ENCODE data around the gene ATP8A2.

Gene ATP8A2

GRCh38 chr13:25761041-25761440, 389.3 kb downstream of the ATP8A2 start:
- no peaks in the 10 kb centered on the region for H3K36me3 ChIP-seq (ENCODE audit: control insufficient read depth in 2 of 2, insufficient read depth in 2 of 2, low read length in 2 of 2)
- H3K9ac ChIP-seq (ENCODE audit: low read length in 2 of 2): no peak overlapping the region
- H3K9me3 ChIP-seq (ENCODE audit: control insufficient read depth in 2 of 2, low read length in 2 of 2): no peaks in the 10 kb centered on the region
- no peaks in the 10 kb centered on the region for H3K4me1 ChIP-seq (ENCODE audit: control insufficient read depth, insufficient read depth, low read length)
- no peak overlapping the region for H3K27ac ChIP-seq (ENCODE audit: low read length)
- no peaks in the 10 kb centered on the region for H3K27me3 ChIP-seq (ENCODE audit: control insufficient read depth in 1 of 2, insufficient read depth in 2 of 2, low read length in 2 of 2)
- no peak overlapping the region for H3K4me3 ChIP-seq (ENCODE audit: low read length in 2 of 2)

- Histone ChIP-seq H3K36me3 (ENCODE audit: control insufficient read depth in 2 of 2, insufficient read depth in 2 of 2, low read length in 2 of 2) (no peaks in the 10 kb centered on the region), H3K9ac (ENCODE audit: low read length in 2 of 2) (no peak overlapping the region), H3K27me3 (ENCODE audit: control insufficient read depth in 1 of 2, insufficient read depth in 2 of 2, low read length in 2 of 2) (no peaks in the 10 kb centered on the region), H3K4me3 (ENCODE audit: low read length in 2 of 2) (no peak overlapping the region), H3K9me3 (ENCODE audit: control insufficient read depth in 2 of 2, low read length in 2 of 2) (no peaks in the 10 kb centered on the region), H3K4me1 (ENCODE audit: control insufficient read depth, insufficient read depth, low read length) (no peaks in the 10 kb centered on the region), H3K27ac (ENCODE audit: low read length) (no peak overlapping the region)
Observed at GRCh38 chr13:25762281-25762680, 390.5 kb downstream of the ATP8A2 start.

GRCh38 chr13:25762795-25763377, 391.1 kb downstream of the ATP8A2 start:
- Histone ChIP-seq H3K36me3 (ENCODE audit: control insufficient read depth in 2 of 2, insufficient read depth in 2 of 2, low read length in 2 of 2) (no peaks in the 10 kb centered on the region), H3K4me3 (ENCODE audit: low read length in 2 of 2) (no peak overlapping the region), H3K27me3 (ENCODE audit: control insufficient read depth in 1 of 2, insufficient read depth in 2 of 2, low read length in 2 of 2) (no peaks in the 10 kb centered on the region), H3K9me3 (ENCODE audit: control insufficient read depth in 2 of 2, low read length in 2 of 2) (no peaks in the 10 kb centered on the region), H3K9ac (ENCODE audit: low read length in 2 of 2) (no peak overlapping the region), H3K27ac (ENCODE audit: low read length) (no peak overlapping the region), H3K4me1 (ENCODE audit: control insufficient read depth, insufficient read depth, low read length) (no peaks in the 10 kb centered on the region)

GRCh38 chr13:25764378-25764777, 392.6 kb downstream of the ATP8A2 start:
- H3K27me3 ChIP-seq (ENCODE audit: control insufficient read depth in 1 of 2, insufficient read depth in 2 of 2, low read length in 2 of 2): no peaks in the 10 kb centered on the region
- no peak overlapping the region for H3K9ac ChIP-seq (ENCODE audit: low read length in 2 of 2)
- H3K4me1 ChIP-seq (ENCODE audit: control insufficient read depth, insufficient read depth, low read length): no peaks in the 10 kb centered on the region
- H3K27ac ChIP-seq (ENCODE audit: low read length): no peak overlapping the region
- no peaks in the 10 kb centered on the region for H3K36me3 ChIP-seq (ENCODE audit: control insufficient read depth in 2 of 2, insufficient read depth in 2 of 2, low read length in 2 of 2)
- no peak overlapping the region for H3K4me3 ChIP-seq (ENCODE audit: low read length in 2 of 2)
- H3K9me3 ChIP-seq (ENCODE audit: control insufficient read depth in 2 of 2, low read length in 2 of 2): no peaks in the 10 kb centered on the region

GRCh38 chr13:25765266-25765665, 393.5 kb downstream of the ATP8A2 start:
- no peaks in the 10 kb centered on the region for H3K9me3 ChIP-seq (ENCODE audit: control insufficient read depth in 2 of 2, low read length in 2 of 2)
- H3K4me3 ChIP-seq (ENCODE audit: low read length in 2 of 2): no peak overlapping the region
- no peaks in the 10 kb centered on the region for H3K36me3 ChIP-seq (ENCODE audit: control insufficient read depth in 2 of 2, insufficient read depth in 2 of 2, low read length in 2 of 2)
- no peaks in the 10 kb centered on the region for H3K27me3 ChIP-seq (ENCODE audit: control insufficient read depth in 1 of 2, insufficient read depth in 2 of 2, low read length in 2 of 2)
- H3K27ac ChIP-seq (ENCODE audit: low read length): no peak overlapping the region
- no peak overlapping the region for H3K9ac ChIP-seq (ENCODE audit: low read length in 2 of 2)
- H3K4me1 ChIP-seq (ENCODE audit: control insufficient read depth, insufficient read depth, low read length): no peaks in the 10 kb centered on the region

GRCh38 chr13:25766576-25766975, 394.8 kb downstream of the ATP8A2 start:
- Histone ChIP-seq H3K4me3 (ENCODE audit: low read length in 2 of 2) (no peak overlapping the region), H3K27me3 (ENCODE audit: control insufficient read depth in 1 of 2, insufficient read depth in 2 of 2, low read length in 2 of 2) (no peaks in the 10 kb centered on the region), H3K4me1 (ENCODE audit: control insufficient read depth, insufficient read depth, low read length) (no peaks in the 10 kb centered on the region), H3K9ac (ENCODE audit: low read length in 2 of 2) (no peak overlapping the region), H3K27ac (ENCODE audit: low read length) (no peak overlapping the region), H3K9me3 (ENCODE audit: control insufficient read depth in 2 of 2, low read length in 2 of 2) (no peaks in the 10 kb centered on the region), H3K36me3 (ENCODE audit: control insufficient read depth in 2 of 2, insufficient read depth in 2 of 2, low read length in 2 of 2) (no peaks in the 10 kb centered on the region)

GRCh38 chr13:25766991-25767390, 395.2 kb downstream of the ATP8A2 start:
- Histone ChIP-seq H3K27ac (ENCODE audit: low read length) (no peak overlapping the region), H3K9me3 (ENCODE audit: control insufficient read depth in 2 of 2, low read length in 2 of 2) (no peaks in the 10 kb centered on the region), H3K4me3 (ENCODE audit: low read length in 2 of 2) (no peak overlapping the region), H3K4me1 (ENCODE audit: control insufficient read depth, insufficient read depth, low read length) (no peaks in the 10 kb centered on the region), H3K27me3 (ENCODE audit: control insufficient read depth in 1 of 2, insufficient read depth in 2 of 2, low read length in 2 of 2) (no peaks in the 10 kb centered on the region), H3K9ac (ENCODE audit: low read length in 2 of 2) (no peak overlapping the region), H3K36me3 (ENCODE audit: control insufficient read depth in 2 of 2, insufficient read depth in 2 of 2, low read length in 2 of 2) (no peaks in the 10 kb centered on the region)

- no peak overlapping the region for H3K4me3 ChIP-seq (ENCODE audit: low read length in 2 of 2)
- H3K36me3 ChIP-seq (ENCODE audit: control insufficient read depth in 2 of 2, insufficient read depth in 2 of 2, low read length in 2 of 2): no peaks in the 10 kb centered on the region
- H3K4me1 ChIP-seq (ENCODE audit: control insufficient read depth, insufficient read depth, low read length): no peaks in the 10 kb centered on the region
- no peak overlapping the region for H3K9ac ChIP-seq (ENCODE audit: low read length in 2 of 2)
- no peak overlapping the region for H3K27ac ChIP-seq (ENCODE audit: low read length)
- peaks cover 0 to 4% of the 10 kb centered on the region in 2 donors for H3K27me3 ChIP-seq (ENCODE audit: control insufficient read depth in 1 of 2, insufficient read depth in 2 of 2, low read length in 2 of 2)
- no peaks in the 10 kb centered on the region for H3K9me3 ChIP-seq (ENCODE audit: control insufficient read depth in 2 of 2, low read length in 2 of 2)
Observed at GRCh38 chr13:25768376-25768775, 396.6 kb downstream of the ATP8A2 start.

GRCh38 chr13:25768838-25769237, 397.1 kb downstream of the ATP8A2 start:
- H3K27me3 ChIP-seq (ENCODE audit: control insufficient read depth in 1 of 2, insufficient read depth in 2 of 2, low read length in 2 of 2): peaks cover 0 to 4% of the 10 kb centered on the region in 2 donors
- no peak overlapping the region for H3K4me3 ChIP-seq (ENCODE audit: low read length in 2 of 2)
- no peaks in the 10 kb centered on the region for H3K36me3 ChIP-seq (ENCODE audit: control insufficient read depth in 2 of 2, insufficient read depth in 2 of 2, low read length in 2 of 2)
- no peaks in the 10 kb centered on the region for H3K4me1 ChIP-seq (ENCODE audit: control insufficient read depth, insufficient read depth, low read length)
- no peak overlapping the region for H3K27ac ChIP-seq (ENCODE audit: low read length)
- no peaks in the 10 kb centered on the region for H3K9me3 ChIP-seq (ENCODE audit: control insufficient read depth in 2 of 2, low read length in 2 of 2)
- no peak overlapping the region for H3K9ac ChIP-seq (ENCODE audit: low read length in 2 of 2)

GRCh38 chr13:25770601-25771000, 398.8 kb downstream of the ATP8A2 start:
- H3K9ac ChIP-seq (ENCODE audit: low read length in 2 of 2): no peak overlapping the region
- no peak overlapping the region for H3K27ac ChIP-seq (ENCODE audit: low read length)
- no peaks in the 10 kb centered on the region for H3K36me3 ChIP-seq (ENCODE audit: control insufficient read depth in 2 of 2, insufficient read depth in 2 of 2, low read length in 2 of 2)
- no peak overlapping the region for H3K4me3 ChIP-seq (ENCODE audit: low read length in 2 of 2)
- no peaks in the 10 kb centered on the region for H3K4me1 ChIP-seq (ENCODE audit: control insufficient read depth, insufficient read depth, low read length)
- no peaks in the 10 kb centered on the region for H3K9me3 ChIP-seq (ENCODE audit: control insufficient read depth in 2 of 2, low read length in 2 of 2)
- peaks cover 0 to 4% of the 10 kb centered on the region in 2 donors for H3K27me3 ChIP-seq (ENCODE audit: control insufficient read depth in 1 of 2, insufficient read depth in 2 of 2, low read length in 2 of 2)

- Histone ChIP-seq H3K27ac (ENCODE audit: low read length) (no peak overlapping the region), H3K9ac (ENCODE audit: low read length in 2 of 2) (no peak overlapping the region), H3K4me3 (ENCODE audit: low read length in 2 of 2) (no peak overlapping the region), H3K9me3 (ENCODE audit: control insufficient read depth in 2 of 2, low read length in 2 of 2) (no peaks in the 10 kb centered on the region), H3K36me3 (ENCODE audit: control insufficient read depth in 2 of 2, insufficient read depth in 2 of 2, low read length in 2 of 2) (no peaks in the 10 kb centered on the region), H3K27me3 (ENCODE audit: control insufficient read depth in 1 of 2, insufficient read depth in 2 of 2, low read length in 2 of 2) (peaks cover 0 to 4% of the 10 kb centered on the region in 2 donors), H3K4me1 (ENCODE audit: control insufficient read depth, insufficient read depth, low read length) (no peaks in the 10 kb centered on the region)
Observed at GRCh38 chr13:25771202-25771601, 399.4 kb downstream of the ATP8A2 start.
